SK-N-SH treated with all-trans-retinoic acid at 6 μM for 48 hours (cell line): ENCODE measurements around the gene DGKH.

Experiments used
- SNAI2 ChIP-seq: fragments of 250-450 bp; sonication (Bioruptor Pico); IDR thresholded peaks from 2 replicates; pipeline ENCODE4 v1.5.0; 2020; ENCODE audit warnings: mild to moderate bottlenecking, moderate library complexity
- ZNF70 ChIP-seq: fragments of 450-650 bp; formaldehyde crosslinking; IDR thresholded peaks from 2 replicates; pipeline ENCODE4 v1.5.0; 2020; ENCODE audit warnings: mild to moderate bottlenecking, moderate library complexity

DNA sequence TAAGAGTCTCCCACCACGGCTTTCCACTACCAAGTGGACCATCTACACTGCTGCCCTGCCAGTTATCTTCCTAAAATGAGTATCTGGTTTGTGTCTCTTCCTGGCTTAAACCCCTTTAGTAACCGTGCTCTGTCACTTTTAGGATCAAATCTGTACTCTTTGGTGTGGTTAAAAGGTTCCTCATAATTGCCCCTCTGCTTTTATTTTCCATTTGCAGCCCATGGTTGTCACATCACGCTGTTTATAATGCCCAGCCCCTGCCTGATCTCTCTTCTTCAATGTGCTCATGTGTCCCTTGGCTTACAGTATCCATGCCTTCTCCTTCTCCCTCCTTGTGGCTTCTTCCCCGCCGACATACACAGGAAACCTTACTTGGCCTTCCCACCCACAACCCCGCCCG, 100.1 kb downstream of the DGKH start:
- TF ChIP-seq SNAI2: no peak
- no peak for TF ChIP-seq ZNF70
